HEK293T (cell line): Measurements from ENCODE around the gene ERN1.

Source experiments
- ARNT ChIP-seq: fragments of 450-650 bp; IDR thresholded peaks from 2 replicates; pipeline ENCODE4 v1.6.1; 2017; ENCODE audit warnings: mild to moderate bottlenecking
- BHLHE40 ChIP-seq: fragments of 450-650 bp; IDR thresholded peaks from 2 replicates; pipeline ENCODE4 v1.6.1; 2016; ENCODE audit warnings: mild to moderate bottlenecking, moderate library complexity, borderline replicate concordance
- NFRKB ChIP-seq: fragments of 450-650 bp; IDR thresholded peaks from 2 replicates; pipeline ENCODE4 v1.6.1; 2016; ENCODE audit warnings: mild to moderate bottlenecking, moderate library complexity
- SP1 ChIP-seq: fragments of 450-650 bp; IDR thresholded peaks from 2 replicates; pipeline ENCODE4 v1.6.1; 2017

GRCh38 chr17:64155751-64156544 is 26.0 kb upstream of the ERN1 start:
- TF ChIP-seq BHLHE40, result no peak
- TF ChIP-seq NFRKB, result no peak
- no peak for TF ChIP-seq SP1
- TF ChIP-seq ARNT, result no peak
